Activated naive CD4-positive, alpha-beta T cell treated with anti-CD3 and anti-CD28 coated beads, Interleukin-2, amount 10 ng/mL, durations not matched to agents 7 days and 5 days (primary cell): Measurements from ENCODE around the gene SPRING1.

Experiments
- CTCF ChIA-PET: fragments of 350-600 bp; sonication (Branson Sonifier 250); formaldehyde crosslinking; loops from one replicate; lab custom pipeline; 2021; ENCODE audit warnings: antibody characterized with exemption; lab: Charles Lee
- DNase-seq: peaks from one replicate; pipeline ENCODE4 v3.0.0-alpha.2; 2020
- H3K27ac Mint-ChIP-seq: one replicate; pipeline ENCODE4 v1.8.0; 2021; ENCODE audit warnings: mild to moderate bottlenecking, moderate library complexity, mixed read lengths
- H3K27me3 Mint-ChIP-seq: one replicate; pipeline ENCODE4 v1.8.0; 2021; ENCODE audit warnings: mild to moderate bottlenecking, mixed read lengths
- H3K36me3 Mint-ChIP-seq: one replicate; pipeline ENCODE4 v1.8.0; 2021; ENCODE audit warnings: mixed read lengths
- H3K4me1 Mint-ChIP-seq: one replicate; pipeline ENCODE4 v1.8.0; 2021; ENCODE audit warnings: mixed read lengths
- H3K4me3 Mint-ChIP-seq: one replicate; pipeline ENCODE4 v1.8.0; 2021; ENCODE audit warnings: mild to moderate bottlenecking, moderate library complexity, mixed read lengths
- H3K9me3 Mint-ChIP-seq: one replicate; pipeline ENCODE4 v1.8.0; 2021; ENCODE audit warnings: mixed read lengths

Gene SPRING1

DNA sequence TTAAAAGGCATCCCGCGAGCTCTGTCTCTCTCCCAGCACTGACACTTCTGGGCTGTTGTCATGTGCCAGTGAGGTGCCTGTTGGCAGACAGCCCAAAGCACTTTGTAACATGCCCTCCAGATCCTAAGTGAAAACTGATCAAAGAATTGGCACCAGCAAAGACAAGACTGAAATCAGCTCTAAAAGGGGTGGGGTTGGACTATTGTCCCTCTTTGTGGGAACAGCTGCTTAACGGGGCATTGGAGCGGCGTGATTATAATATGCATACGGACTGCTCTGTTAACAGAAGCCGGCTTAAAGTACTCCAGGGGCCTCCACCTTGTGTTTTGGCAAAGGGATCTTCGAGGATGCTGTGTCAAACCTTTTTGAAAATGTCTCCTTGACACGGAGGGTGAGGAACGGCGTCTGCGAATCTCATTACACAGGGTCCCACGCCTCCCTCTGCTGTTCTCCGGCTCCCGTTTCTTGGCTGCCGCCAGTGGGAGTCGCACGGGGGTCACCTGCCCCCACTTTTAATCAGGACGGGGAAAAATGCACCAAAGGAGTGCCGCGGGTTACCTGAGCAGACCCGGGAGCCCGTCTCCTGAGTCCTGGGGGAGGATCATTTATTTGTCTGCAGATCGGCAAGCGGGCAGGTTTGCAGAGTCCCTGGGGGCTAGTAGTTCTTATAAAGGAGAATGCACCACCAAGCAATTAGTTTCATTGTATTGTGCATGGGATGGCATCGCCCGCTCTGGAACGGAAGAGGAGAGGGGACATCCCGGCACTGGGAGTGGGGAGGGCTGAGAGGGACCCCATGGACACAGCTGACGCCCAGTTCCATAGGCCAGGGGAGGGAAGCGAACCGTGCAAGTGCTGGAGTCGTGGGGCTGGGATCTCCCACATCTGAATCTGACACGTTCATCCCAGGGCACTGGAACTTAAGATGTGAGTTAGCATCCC lies 44.3 kb downstream of the SPRING1 start:
- no peak for DNase-seq
- H3K9me3 Mint-ChIP-seq: no peaks in the 10 kb centered on the region
- CTCF ChIA-PET: interaction anchor here (0.6 to 2.0 kb wide), 2 partner anchors 10 to 29 kb away, joined by 3 to 5 read pairs; no protein-coding TSS in a partner anchor
- peaks cover 82% of the 10 kb centered on the region for H3K27me3 Mint-ChIP-seq
- H3K36me3 Mint-ChIP-seq: no peaks in the 10 kb centered on the region
- H3K27ac Mint-ChIP-seq: no peak overlapping the region
- H3K4me3 Mint-ChIP-seq: no peak overlapping the region
- peaks cover 18% of the 10 kb centered on the region for H3K4me1 Mint-ChIP-seq

DNA sequence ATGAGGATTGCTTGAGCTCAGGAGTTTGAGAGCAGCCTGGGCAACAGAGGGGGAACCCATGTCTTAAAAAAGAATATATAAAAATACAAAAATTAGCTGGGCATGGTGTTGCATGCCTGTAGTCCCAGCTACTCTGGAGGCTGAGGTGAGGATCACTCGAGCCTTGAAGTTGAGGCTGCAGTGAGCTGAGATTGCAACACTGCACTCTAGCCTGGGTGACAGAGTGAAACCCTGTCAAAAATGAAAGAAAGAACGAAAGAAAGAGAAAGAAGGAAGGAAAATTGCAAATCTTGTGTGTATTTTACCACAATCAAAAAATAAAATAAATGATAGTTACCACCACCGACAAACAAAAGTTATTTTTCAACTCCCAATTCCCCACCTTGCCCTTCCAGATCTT lies 45.3 kb downstream of the SPRING1 start:
- Mint-ChIP-seq H3K4me1 (peaks cover 18% of the 10 kb centered on the region), H3K4me3 (no peak overlapping the region), H3K9me3 (no peaks in the 10 kb centered on the region), H3K27ac (no peak overlapping the region), H3K36me3 (no peaks in the 10 kb centered on the region), H3K27me3 (peaks cover 79% of the 10 kb centered on the region)
- CTCF ChIA-PET: interaction anchor here (2.2 kb wide), 1 partner anchor 9 kb away, joined by 9 read pairs; no protein-coding TSS in a partner anchor
- DNase-seq: no peak

DNA sequence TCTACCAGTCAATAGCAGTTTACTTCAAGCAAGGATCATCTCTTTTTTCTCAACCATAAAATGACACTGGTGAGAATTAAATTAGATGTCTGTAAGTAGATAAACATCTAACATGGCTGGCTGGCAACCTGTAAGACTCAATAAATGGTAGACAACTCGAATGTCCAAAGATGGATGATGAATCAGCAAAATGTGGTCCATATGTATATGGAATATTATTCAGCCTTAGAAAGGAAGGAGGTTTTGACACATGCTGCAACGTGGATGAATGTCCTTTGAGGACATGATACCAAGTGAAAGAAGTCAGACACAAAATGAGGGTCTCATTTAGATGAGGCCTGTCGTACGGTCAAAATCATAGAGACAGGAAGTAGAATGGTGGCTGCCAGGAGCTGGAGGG lies 46.2 kb downstream of the SPRING1 start:
- no peak overlapping the region for H3K27ac Mint-ChIP-seq
- no peaks in the 10 kb centered on the region for H3K36me3 Mint-ChIP-seq
- H3K9me3 Mint-ChIP-seq: no peaks in the 10 kb centered on the region
- H3K4me3 Mint-ChIP-seq: no peak overlapping the region
- H3K27me3 Mint-ChIP-seq: peaks cover 73% of the 10 kb centered on the region
- peaks cover 18% of the 10 kb centered on the region for H3K4me1 Mint-ChIP-seq
- no peak for DNase-seq
- CTCF ChIA-PET: interaction anchor here (1.2 to 2.2 kb wide), 2 partner anchors 10 to 17 kb away, joined by 3 to 9 read pairs; no protein-coding TSS in a partner anchor

- no peaks in the 10 kb centered on the region for H3K9me3 Mint-ChIP-seq
- CTCF ChIA-PET: interaction anchor here (1.2 to 2.2 kb wide), 3 partner anchors 10 to 17 kb away, joined by 3 to 10 read pairs (median 9); no protein-coding TSS in a partner anchor
- H3K36me3 Mint-ChIP-seq: no peaks in the 10 kb centered on the region
- H3K27me3 Mint-ChIP-seq: peaks cover 69% of the 10 kb centered on the region
- no peak for DNase-seq
- peaks cover 18% of the 10 kb centered on the region for H3K4me1 Mint-ChIP-seq
- H3K27ac Mint-ChIP-seq: no peak overlapping the region
- H3K4me3 Mint-ChIP-seq: no peak overlapping the region
Observed at GRCh38 chr12:116691205-116691604, 46.7 kb downstream of the SPRING1 start.

DNA sequence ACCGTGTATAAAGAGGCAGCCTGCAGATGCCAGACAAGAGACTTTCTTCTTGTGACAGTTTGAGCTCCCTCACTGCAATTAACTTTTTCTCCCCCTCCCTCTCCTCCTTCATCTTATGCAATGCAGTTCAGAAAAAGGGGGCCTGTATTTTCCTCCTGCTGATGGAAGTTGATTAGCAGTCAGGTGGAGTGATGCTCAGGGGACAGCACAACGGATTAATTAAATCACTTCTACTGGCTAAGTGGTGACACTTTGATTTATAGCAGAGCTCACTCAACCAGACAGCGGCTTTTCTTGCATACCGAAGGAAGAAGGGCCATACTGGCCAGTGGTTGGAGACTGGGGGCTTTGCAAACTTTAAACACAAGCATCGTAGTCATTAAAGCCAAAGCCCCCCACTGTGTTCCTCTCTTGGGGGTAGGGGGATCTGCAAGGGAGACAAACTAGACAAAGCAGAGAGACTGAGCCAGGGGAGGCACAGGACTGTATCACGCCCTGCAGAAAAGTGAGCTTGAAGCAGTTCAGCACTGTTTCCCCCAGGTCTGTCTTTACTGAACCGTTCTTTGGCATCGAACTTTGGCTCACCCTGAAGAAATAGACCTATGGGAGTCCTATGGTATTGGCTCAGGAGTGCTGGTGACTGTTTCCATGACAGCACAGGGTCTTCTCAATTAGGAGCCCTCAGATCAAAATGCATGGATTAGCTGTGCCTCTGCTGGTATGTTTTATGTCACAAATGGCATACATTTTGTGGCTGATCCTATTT lies 47.7 kb downstream of the SPRING1 start:
- peaks cover 59% of the 10 kb centered on the region for H3K27me3 Mint-ChIP-seq
- CTCF ChIA-PET: interaction anchor here (0.6 to 2.2 kb wide), 5 partner anchors 8 to 352 kb away, joined by 3 to 10 read pairs (median 5); no protein-coding TSS in a partner anchor
- H3K27ac Mint-ChIP-seq: no peak overlapping the region
- no peak for DNase-seq
- no peaks in the 10 kb centered on the region for H3K36me3 Mint-ChIP-seq
- H3K4me1 Mint-ChIP-seq: peaks cover 18% of the 10 kb centered on the region
- no peak overlapping the region for H3K4me3 Mint-ChIP-seq
- H3K9me3 Mint-ChIP-seq: no peaks in the 10 kb centered on the region

DNA sequence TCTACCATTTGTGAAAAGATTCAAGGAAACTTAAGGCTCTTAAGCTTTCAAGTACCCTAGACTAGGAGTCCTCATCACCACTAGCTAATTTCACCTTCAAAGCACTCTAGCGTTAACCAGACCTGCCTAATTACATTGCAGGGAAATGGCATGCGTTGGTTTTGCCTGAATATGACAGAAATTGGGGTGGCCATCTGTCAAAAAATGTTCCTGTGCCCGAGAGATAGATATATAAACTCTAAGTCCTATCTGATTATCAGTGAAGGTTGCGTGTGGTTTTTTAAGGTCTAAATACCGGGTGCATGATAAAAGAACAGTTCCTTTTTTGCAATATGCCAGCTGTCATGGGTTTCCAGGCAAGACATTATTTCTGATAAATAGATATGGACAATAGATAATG lies 48.3 kb downstream of the SPRING1 start:
- H3K36me3 Mint-ChIP-seq: no peaks in the 10 kb centered on the region
- no peaks in the 10 kb centered on the region for H3K9me3 Mint-ChIP-seq
- CTCF ChIA-PET: interaction anchor here (1.7 to 2.1 kb wide), 2 partner anchors 14 to 16 kb away, joined by 5 to 10 read pairs; no protein-coding TSS in a partner anchor
- H3K27me3 Mint-ChIP-seq: peaks cover 52% of the 10 kb centered on the region
- H3K27ac Mint-ChIP-seq: no peak overlapping the region
- H3K4me1 Mint-ChIP-seq: peaks cover 14% of the 10 kb centered on the region
- no peak overlapping the region for H3K4me3 Mint-ChIP-seq
- DNase-seq: no peak
